ENCODE data around the gene BCR.

The BCR gene

GRCh38 chr22:23218053-23218866 lies 38.0 kb downstream of the BCR start:
- TF ChIP-seq, protein P1, sequence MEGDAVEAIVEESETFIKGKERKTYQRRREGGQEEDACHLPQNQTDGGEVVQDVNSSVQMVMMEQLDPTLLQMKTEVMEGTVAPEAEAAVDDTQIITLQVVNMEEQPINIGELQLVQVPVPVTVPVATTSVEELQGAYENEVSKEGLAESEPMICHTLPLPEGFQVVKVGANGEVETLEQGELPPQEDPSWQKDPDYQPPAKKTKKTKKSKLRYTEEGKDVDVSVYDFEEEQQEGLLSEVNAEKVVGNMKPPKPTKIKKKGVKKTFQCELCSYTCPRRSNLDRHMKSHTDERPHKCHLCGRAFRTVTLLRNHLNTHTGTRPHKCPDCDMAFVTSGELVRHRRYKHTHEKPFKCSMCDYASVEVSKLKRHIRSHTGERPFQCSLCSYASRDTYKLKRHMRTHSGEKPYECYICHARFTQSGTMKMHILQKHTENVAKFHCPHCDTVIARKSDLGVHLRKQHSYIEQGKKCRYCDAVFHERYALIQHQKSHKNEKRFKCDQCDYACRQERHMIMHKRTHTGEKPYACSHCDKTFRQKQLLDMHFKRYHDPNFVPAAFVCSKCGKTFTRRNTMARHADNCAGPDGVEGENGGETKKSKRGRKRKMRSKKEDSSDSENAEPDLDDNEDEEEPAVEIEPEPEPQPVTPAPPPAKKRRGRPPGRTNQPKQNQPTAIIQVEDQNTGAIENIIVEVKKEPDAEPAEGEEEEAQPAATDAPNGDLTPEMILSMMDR (IDR thresholded peaks at IDR 0.05; ENCODE audit: borderline replicate concordance, insufficient read depth, low read depth, low read length), result no peak
- no peak overlapping the region for H3K4me3 ChIP-seq (ENCODE audit: low read depth, low read length)

- TF ChIP-seq, protein P1 (IDR thresholded peaks at IDR 0.05; ENCODE audit: borderline replicate concordance, insufficient read depth, low read depth, low read length), result no peak
- H3K4me3 ChIP-seq (ENCODE audit: low read depth, low read length), result peak overlapping the region; percentile 6
Observed at GRCh38 chr22:23218867-23219251, 38.5 kb downstream of the BCR start.

GRCh38 chr22:23219317-23219716 lies 39.0 kb downstream of the BCR start:
- H3K4me3 ChIP-seq (ENCODE audit: low read depth, low read length), result peak overlapping the region; percentile 6
- TF ChIP-seq, protein P1 (IDR thresholded peaks at IDR 0.05; ENCODE audit: borderline replicate concordance, insufficient read depth, low read depth, low read length), result no peak

DNA sequence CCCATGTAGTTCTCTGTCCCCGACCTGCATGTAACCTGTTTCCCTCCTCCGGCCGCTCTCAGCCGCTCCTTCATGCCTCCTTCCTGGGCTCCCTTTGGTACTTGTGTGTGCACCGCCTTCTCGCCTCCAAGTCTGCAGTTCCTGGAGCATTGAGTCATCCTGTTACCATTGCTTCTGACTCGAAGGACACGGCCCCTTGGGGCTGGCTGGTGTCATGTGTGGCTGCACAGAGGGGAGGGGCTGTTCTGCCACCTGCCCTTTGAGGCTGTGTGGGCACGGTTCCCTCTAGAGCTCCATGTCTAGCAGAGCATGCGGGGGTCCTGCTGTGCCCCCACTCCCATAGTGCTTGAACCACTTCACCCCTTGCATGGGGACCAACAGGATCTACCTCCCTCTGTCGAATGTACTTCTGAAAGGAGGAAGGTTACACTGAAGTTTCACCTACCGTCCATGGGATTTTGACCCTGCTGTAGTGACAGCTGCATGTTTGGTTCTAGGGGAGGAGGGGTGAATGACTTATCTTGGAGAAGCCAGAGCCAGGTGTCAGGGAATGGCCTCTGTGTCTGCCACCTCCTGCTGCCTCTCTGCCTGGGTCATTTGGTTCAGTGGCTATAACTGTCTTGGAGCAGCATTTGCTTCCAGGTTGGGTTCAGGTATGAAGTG lies 39.6 kb downstream of the BCR start:
- TF ChIP-seq, protein P1 (IDR thresholded peaks at IDR 0.05; ENCODE audit: borderline replicate concordance, insufficient read depth, low read depth, low read length), result no peak
- no peak overlapping the region for H3K4me3 ChIP-seq (ENCODE audit: low read depth, low read length)

DNA sequence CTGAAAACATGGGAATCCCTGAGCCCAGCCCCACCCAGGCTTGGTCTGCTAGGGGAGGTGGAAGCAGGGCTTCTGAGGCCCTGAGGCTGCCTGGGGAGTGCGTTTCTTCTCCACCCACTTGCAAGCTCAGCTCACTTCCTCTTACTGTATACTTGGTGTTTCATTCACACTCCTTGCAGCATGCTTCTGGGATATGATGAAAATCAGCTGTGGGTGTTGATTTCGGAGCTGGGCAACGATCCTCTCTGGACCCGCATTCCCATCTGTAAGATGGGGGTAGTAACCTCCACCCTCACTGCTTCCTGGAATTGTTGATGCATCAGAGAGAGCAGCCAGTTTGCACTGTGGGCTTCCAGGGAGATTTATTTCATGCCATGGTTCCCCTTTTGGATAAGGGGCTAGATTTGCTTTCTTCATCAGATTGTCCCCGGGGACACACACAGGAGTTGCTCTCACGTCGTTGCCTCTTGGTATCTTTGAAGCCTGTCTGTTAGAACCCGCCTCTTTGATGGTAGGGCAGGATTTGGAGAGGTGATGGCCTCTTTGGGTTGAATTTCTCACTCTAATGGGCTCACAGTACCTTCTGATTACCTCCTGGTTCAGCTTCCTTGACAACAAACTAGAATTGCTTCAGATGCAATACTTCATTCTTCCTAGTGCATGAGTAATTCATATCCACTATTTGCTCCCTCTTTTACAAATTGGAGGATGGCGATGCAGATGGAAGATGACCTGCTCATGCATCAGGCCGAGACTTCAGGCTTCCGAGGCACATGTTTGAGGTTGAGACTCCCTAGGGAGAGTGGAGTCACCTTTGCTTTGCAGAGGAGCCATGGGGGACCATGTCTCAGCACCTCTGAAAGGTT lies 40.4 kb downstream of the BCR start:
- H3K4me3 ChIP-seq (ENCODE audit: low read depth, low read length), result no peak overlapping the region
- TF ChIP-seq, protein P1 (IDR thresholded peaks at IDR 0.05; ENCODE audit: borderline replicate concordance, insufficient read depth, low read depth, low read length), result no peak

DNA sequence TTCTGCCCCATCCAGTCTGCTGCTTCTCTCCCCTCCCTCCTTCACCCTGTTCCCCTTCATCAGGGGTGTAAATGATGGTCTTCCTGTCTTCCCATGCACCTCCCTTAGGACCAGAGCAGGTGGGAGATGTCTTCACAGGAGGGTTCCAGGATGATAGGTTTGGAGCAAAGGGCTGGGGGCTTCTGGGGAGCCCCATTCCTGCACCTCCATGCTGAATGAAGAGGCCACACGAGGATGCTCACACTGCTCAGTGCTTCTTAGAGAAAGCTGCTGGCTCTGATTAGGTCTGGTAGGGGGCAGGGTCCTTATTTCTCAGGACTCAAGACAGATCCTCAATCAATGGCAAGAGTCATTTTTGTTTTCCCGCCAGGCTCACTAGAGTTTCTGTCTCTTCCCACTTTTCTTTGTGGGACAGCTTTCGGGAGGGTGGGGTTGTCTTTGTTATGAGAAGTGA lies 41.1 kb downstream of the BCR start:
- no peak overlapping the region for H3K4me3 ChIP-seq (ENCODE audit: low read depth, low read length)
- TF ChIP-seq, protein P1 (IDR thresholded peaks at IDR 0.05; ENCODE audit: borderline replicate concordance, insufficient read depth, low read depth, low read length), result no peak
